GM23338 (cell line): ENCODE data around the gene ATP4A. TPM values are rescaled to one million over a fixed set of nuclear protein-coding genes. Genes with fewer than 3 reads are reported as not detected.

Source experiments
- ATAC-seq: fragments of 200-7000 bp; cut with Tn5 transposase; 3 replicates; pipeline ENCODE4 v1.9.1; 2020
- DNase-seq: peaks from one replicate; pipeline ENCODE4 v3.0.0-alpha.2; 2015; ENCODE audit warnings: low spot score
- H2AFZ ChIP-seq: fragments of 200-600 bp; sonication (generic); 2 replicates; pipeline ENCODE4 v1.8.0; 2016; ENCODE audit warnings: antibody characterized with exemption, mild to moderate bottlenecking, moderate library complexity
- H3F3A ChIP-seq: fragments of 200-600 bp; sonication (generic); replicated peaks from 2 replicates; pipeline ENCODE4 v1.8.0; 2017; ENCODE audit warnings: antibody characterized with exemption, mixed run types, low read depth
- H3K27ac ChIP-seq: fragments of 200-600 bp; sonication (generic); 2 replicates; pipeline ENCODE4 v1.6.1; 2016; ENCODE audit warnings: low read depth
- H3K27me3 ChIP-seq: fragments of 200-600 bp; sonication (generic); 2 replicates; pipeline ENCODE4 v1.8.0; 2016; ENCODE audit warnings: mild to moderate bottlenecking, mixed run types, moderate library complexity; ENCODE audit not compliant: insufficient read depth
- H3K36me3 ChIP-seq: fragments of 200-600 bp; sonication (generic); 2 replicates; pipeline ENCODE4 v1.8.0; 2016; ENCODE audit warnings: mild to moderate bottlenecking; ENCODE audit not compliant: insufficient read depth
- H3K4me1 ChIP-seq: fragments of 200-600 bp; sonication (generic); 2 replicates; pipeline ENCODE4 v1.8.0; 2016; ENCODE audit warnings: mild to moderate bottlenecking, moderate library complexity; ENCODE audit not compliant: insufficient read depth
- H3K4me2 ChIP-seq: fragments of 200-600 bp; sonication (generic); 2 replicates; pipeline ENCODE4 v1.7.1; 2017; ENCODE audit warnings: mixed run types
- H3K4me3 ChIP-seq: fragments of 200-600 bp; sonication (generic); 2 replicates; pipeline ENCODE4 v1.6.1; 2016; ENCODE audit warnings: mixed run types
- H3K79me2 ChIP-seq: fragments of 200-600 bp; sonication (generic); replicated peaks from 2 replicates; pipeline ENCODE4 v1.8.0; 2017; ENCODE audit warnings: mild to moderate bottlenecking; ENCODE audit not compliant: insufficient read depth
- H3K9me2 ChIP-seq: fragments of 200-600 bp; sonication (generic); 2 replicates; pipeline ENCODE4 v1.8.0; 2017; ENCODE audit not compliant: insufficient read depth
- H4K20me1 ChIP-seq: fragments of 200-600 bp; sonication (generic); replicated peaks from 2 replicates; pipeline ENCODE4 v1.8.0; 2017; ENCODE audit warnings: mild to moderate bottlenecking; ENCODE audit not compliant: insufficient read depth
- H3K27ac Mint-ChIP-seq: 2 replicates; pipeline ENCODE4 v1.8.0; 2020; ENCODE audit warnings: inconsistent platforms, mild to moderate bottlenecking, moderate library complexity, mixed read lengths
- H3K27me3 Mint-ChIP-seq: 3 replicates; pipeline ENCODE4 v1.8.0; 2022; ENCODE audit warnings: low read depth, mild to moderate bottlenecking, moderate library complexity, mixed read lengths, inconsistent platforms; ENCODE audit not compliant: insufficient read depth, poor library complexity
- H3K36me3 Mint-ChIP-seq: 3 replicates; pipeline ENCODE4 v1.8.0; 2021; ENCODE audit warnings: low read depth, mild to moderate bottlenecking, inconsistent platforms, moderate library complexity, mixed read lengths
- H3K4me1 Mint-ChIP-seq: 3 replicates; pipeline ENCODE4 v1.8.0; 2020; ENCODE audit warnings: mild to moderate bottlenecking, inconsistent platforms, mixed read lengths
- H3K4me3 Mint-ChIP-seq: 3 replicates; pipeline ENCODE4 v1.8.0; 2021; ENCODE audit warnings: moderate library complexity, mild to moderate bottlenecking, inconsistent platforms, mixed read lengths
- H3K9me3 Mint-ChIP-seq: 3 replicates; pipeline ENCODE4 v1.8.0; 2020; ENCODE audit warnings: moderate library complexity, mild to moderate bottlenecking, inconsistent platforms, mixed read lengths
- CREB1 ChIP-seq: fragments of 250-450 bp; sonication (Bioruptor Pico); IDR thresholded peaks from 2 replicates; pipeline ENCODE4 v1.5.0; 2020; ENCODE audit warnings: low read depth, mild to moderate bottlenecking, moderate library complexity
- CTCF ChIP-seq, 2 experiments: fragments of 200-600 bp in 1 of 2; sonication (generic) in 1 of 2; conservative IDR thresholded peaks; 2 replicates each; pipeline versions ENCODE4 v1.5.1 to v1.6.1; 2016 to 2017; ENCODE audit warnings: antibody characterized with exemption in 2 of 2, low read depth in 2 of 2, mild to moderate bottlenecking in 2 of 2, moderate library complexity in 1 of 2
- ETS1 ChIP-seq: IDR thresholded peaks from 2 replicates; pipeline ENCODE4 v1.6.1; 2016; ENCODE audit warnings: antibody characterized with exemption
- EZH2 ChIP-seq: fragments of 200-600 bp; sonication (generic); IDR thresholded peaks from one replicate; pipeline ENCODE4 v1.8.0; 2017; ENCODE audit warnings: antibody characterized with exemption, mild to moderate bottlenecking, low read depth; ENCODE audit not compliant: unreplicated experiment
- EZH2phosphoT487 ChIP-seq: fragments of 200-600 bp; sonication (generic); IDR thresholded peaks from one replicate; pipeline ENCODE4 v1.8.1; 2018; ENCODE audit warnings: antibody characterized with exemption; ENCODE audit not compliant: unreplicated experiment
- JUNB ChIP-seq: IDR thresholded peaks from one replicate; pipeline ENCODE4 v1.6.1; 2016; ENCODE audit warnings: antibody characterized with exemption; ENCODE audit not compliant: unreplicated experiment
- NANOG ChIP-seq: IDR thresholded peaks from 2 replicates; pipeline ENCODE4 v1.6.1; 2016; ENCODE audit warnings: antibody characterized with exemption, borderline replicate concordance
- POLR2AphosphoS5 ChIP-seq: IDR thresholded peaks from 2 replicates; pipeline ENCODE4 v1.6.1; 2016; ENCODE audit warnings: antibody characterized with exemption, low read depth
- REST ChIP-seq: IDR thresholded peaks from one replicate; pipeline ENCODE4 v1.6.1; 2018; ENCODE audit warnings: antibody characterized with exemption; ENCODE audit not compliant: unreplicated experiment
- STAT1 ChIP-seq: IDR thresholded peaks from one replicate; pipeline ENCODE4 v1.6.1; 2016; ENCODE audit warnings: antibody characterized with exemption; ENCODE audit not compliant: unreplicated experiment
- ZNF114 ChIP-seq: fragments of 250-450 bp; sonication (Bioruptor Pico); IDR thresholded peaks from 2 replicates; pipeline ENCODE4 v1.5.0; 2020; ENCODE audit warnings: mild to moderate bottlenecking, moderate library complexity
- ZNF331 ChIP-seq: fragments of 250-450 bp; sonication (Bioruptor Pico); IDR thresholded peaks from 2 replicates; pipeline ENCODE4 v1.5.0; 2020; ENCODE audit warnings: low read depth, mild to moderate bottlenecking, moderate library complexity
- ZNF462 ChIP-seq: fragments of 250-450 bp; sonication (Bioruptor Pico); IDR thresholded peaks from 2 replicates; pipeline ENCODE4 v1.5.0; 2020; ENCODE audit warnings: mild to moderate bottlenecking, moderate library complexity
- polyA plus RNA-seq: library from polyadenylated mRNA; unstranded; fragments of >200 nt; fragmentation: Nextera tagmentation; extraction: Ambion mirVana; gene quantifications from 2 replicates; pipeline ENCODE4 v1.2.1, GENCODE V29; 2016
- total RNA-seq: library from RNA; depleted of rRNA; stranded (reverse); fragments of >200 nt; shearing (Covaris generic); gene quantifications from 2 replicates; pipeline ENCODE4 v1.2.3, GENCODE V29; 2014

ATP4A gene
- total and polyA plus RNA-seq, 2 experiments from 2014 or later = 0.61 to 0.63 TPM

- Histone ChIP-seq H3F3A (0 out of 2 replicates have a peak, but pooled peaks cover 3% of the 10 kb centered on the region), H3K4me3 (no peak overlapping the region), H3K79me2 (peaks cover 33% of the 10 kb centered on the region), H3K27me3 (no peaks in the 10 kb centered on the region), H3K4me1 (peaks cover 10% of the 10 kb centered on the region), H3K9me2 (no peaks in the 10 kb centered on the region), H4K20me1 (peaks cover 18% of the 10 kb centered on the region), H3K36me3 (peaks cover 36% of the 10 kb centered on the region), H2AFZ (no peak overlapping the region), H3K27ac (no peak overlapping the region), H3K4me2 (no peak overlapping the region)
- Mint-ChIP-seq H3K36me3 (peaks cover 76% of the 10 kb centered on the region), H3K27ac (no peak overlapping the region; the same call in 1 of the 2 replicates), H3K27me3 (peaks cover 13% of the 10 kb centered on the region), H3K9me3 (no peaks in the 10 kb centered on the region; the same call in 2 of the 3 replicates), H3K4me3 (no peak overlapping the region), H3K4me1 (peaks cover 19% of the 10 kb centered on the region)
- DNase-seq = no peak
- ATAC-seq = no peak
- TF ChIP-seq REST = no peak
- no peak for TF ChIP-seq ZNF114 (CRISPR knock-in tag)
- no peak for TF ChIP-seq STAT1
- TF ChIP-seq NANOG = no peak
- TF ChIP-seq ZNF462 = no peak
- TF ChIP-seq EZH2phosphoT487 = no peak
- no peak for TF ChIP-seq POLR2AphosphoS5
- TF ChIP-seq CREB1 (CRISPR knock-in tag) = no peak
- no peak for TF ChIP-seq EZH2
- no peak for TF ChIP-seq CTCF (conservative IDR thresholded peaks at IDR 0.05; ENCODE audit: low read depth in 2 of 2)
- no peak for TF ChIP-seq ETS1
- TF ChIP-seq JUNB = no peak
- no peak for TF ChIP-seq ZNF331 (CRISPR knock-in tag)
These were observed 57.4 kb downstream of the ATP4A start for GRCh38 chr19:35506011-35506410.
